HG03460 (cell line): ENCODE measurements around the gene PADI3.
"Not testable (repeated sequence)": the region's sequence is repeated elsewhere in the genome, so short reads cannot be mapped to it uniquely, and the experiment has no call there.

Experiments used
- ATAC-seq: cut with Tn5 transposase; IDR thresholded peaks from one replicate; pipeline ENCODE4 v1.9.1; 2021; ENCODE audit not compliant: unreplicated experiment

PADI3 gene

DNA sequence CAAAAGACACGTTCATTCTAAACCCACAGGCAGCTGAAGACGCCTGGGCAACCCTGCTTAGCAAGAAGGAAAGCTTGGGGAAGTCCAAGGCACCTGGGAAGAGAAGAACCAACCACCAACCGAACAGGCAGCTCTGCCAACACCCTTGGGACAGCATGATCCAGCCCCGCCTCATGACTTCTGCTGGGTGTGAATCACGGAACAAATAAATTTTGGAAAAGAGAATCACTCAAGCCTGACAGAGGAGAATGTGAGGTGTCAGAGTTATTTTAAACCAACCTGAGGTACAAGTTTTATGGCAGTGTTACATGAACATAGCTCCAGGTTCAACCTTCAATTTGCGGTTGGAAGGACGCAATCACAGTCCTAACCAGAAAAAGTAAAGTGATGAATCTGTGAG lies 49.1 kb downstream of the PADI3 start:
- no peak for ATAC-seq

DNA sequence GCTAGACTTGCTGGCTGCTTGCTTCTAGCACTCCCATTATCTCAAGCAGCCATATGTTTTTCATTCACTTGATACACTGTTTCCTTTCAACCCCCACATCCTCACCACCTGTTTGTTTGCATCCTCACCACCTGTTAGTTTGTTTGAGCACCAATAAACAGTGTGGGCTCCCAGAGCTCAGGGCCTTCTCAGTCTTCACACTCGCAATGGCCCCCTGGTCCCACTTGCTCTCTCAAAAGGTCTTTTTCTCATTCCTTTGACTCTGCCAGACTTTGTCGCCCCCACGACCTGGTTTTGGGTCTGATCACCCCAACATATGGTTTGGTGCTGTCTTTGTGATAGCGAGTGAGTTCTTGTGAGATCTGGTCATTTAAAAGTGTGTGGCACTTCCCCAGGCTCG lies 52.9 kb downstream of the PADI3 start:
- no peak for ATAC-seq

DNA sequence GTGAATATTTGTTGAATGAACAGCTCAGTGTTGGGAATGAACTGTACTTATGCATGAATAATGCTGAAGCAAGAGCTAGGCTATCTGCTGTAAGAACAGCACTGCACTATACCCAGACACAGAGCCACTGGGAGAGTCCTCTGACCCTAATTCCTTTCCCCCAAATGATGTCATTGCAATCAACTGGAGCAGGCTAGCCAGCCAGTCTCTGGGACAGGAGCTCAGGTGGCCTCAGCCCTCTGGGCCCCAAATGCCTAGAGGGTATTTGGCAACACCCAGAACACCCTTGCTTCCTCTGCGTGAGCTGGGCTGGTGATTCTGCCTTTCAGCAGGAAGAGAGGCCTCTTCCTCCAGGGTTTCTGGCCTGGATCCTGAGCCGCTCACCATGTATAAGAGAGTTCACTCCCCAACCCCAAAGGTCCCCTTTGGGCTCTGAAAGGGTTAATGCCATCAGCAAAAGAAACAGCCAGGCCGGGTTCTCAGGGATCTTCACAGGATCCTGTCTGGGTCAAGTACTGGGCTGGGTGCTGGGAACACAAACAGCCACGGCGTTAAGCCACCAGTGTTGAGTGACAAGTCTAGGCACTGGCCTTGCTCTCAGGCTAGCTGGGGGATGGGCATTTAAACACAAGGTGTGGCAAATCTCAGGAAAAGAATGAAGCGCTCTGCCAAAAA lies 55.4 kb downstream of the PADI3 start:
- ATAC-seq, result no peak

DNA sequence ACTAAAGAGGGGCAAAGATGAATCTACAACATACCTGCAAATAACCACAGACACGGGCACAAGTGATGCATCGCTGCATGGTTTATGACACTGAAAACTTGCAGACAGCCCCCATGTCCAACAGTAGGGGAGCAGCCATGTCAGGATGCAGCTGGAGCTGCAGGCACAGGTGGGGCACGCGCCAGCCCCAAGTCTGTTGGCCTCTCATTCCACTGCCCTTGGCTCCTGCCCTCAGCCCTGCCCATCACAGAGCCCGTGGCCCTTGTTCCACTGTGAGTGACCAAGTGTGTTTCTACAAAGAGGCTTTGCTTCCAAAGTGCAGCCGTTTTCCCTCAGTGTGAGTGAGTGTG lies 55.9 kb downstream of the PADI3 start:
- ATAC-seq, result no peak

DNA sequence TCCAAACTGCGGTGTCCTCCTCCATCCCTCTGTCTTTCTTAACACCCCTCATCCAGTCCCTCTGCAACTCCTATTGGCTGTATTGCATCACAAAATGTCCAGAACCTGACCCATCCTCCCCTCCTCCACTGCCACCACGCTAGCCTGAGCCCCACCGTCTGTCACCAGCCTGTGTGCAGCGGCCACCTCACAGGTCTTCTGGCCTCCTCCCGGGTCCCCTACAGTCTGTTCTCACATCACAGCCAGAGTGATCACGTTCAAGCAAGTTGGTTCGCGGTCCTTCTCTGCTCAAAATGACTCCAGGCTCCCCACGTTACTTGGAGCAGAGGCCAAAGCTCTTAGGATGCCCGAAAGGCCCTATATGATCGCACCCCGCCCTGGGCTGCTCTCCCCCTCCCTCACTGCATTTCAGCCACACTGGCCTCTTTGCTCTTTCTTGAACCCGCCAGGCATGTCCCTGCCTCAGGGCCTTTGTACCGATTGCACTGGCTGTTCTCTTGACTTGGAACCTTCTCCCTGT lies 56.7 kb downstream of the PADI3 start:
- no peak for ATAC-seq

DNA sequence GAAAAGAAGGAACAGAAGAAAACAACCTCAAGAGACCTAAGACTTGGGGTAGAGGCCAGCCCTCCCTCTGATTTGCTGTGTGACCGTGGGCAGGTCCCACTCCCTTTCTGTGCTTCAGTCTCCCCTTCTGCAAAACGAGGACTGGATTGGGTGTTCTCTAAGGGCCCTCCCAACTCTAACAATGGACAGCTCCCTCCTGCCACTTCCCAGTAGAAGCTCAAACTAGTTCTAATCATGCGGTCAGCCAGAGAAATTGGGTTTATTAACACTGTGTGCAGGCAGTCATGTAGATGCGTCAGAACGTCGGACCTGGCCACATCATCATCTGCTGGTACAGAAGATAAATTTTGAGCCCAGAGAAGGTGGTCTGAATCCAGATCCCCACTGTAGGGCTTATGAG lies 57.5 kb downstream of the PADI3 start:
- no peak for ATAC-seq

DNA sequence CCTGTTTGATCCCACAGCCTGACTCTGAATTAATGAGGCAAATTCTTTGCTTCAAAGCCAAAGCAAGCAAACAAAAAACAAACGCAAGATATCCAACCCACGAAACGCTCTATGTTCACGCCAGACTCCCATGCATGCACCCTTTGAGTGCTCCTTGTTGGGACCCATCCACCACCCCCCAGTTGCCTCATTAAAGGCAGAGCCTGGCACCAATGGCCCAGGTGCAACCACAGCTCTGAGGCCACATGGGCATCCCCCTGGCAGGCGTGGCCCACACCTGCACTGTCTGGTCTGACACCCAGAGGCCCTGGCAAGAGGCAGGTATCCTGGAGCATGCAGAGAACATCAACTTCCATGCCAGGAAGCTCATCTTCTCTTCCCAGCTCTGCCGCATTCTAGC lies 58.0 kb downstream of the PADI3 start:
- ATAC-seq, result no peak

DNA sequence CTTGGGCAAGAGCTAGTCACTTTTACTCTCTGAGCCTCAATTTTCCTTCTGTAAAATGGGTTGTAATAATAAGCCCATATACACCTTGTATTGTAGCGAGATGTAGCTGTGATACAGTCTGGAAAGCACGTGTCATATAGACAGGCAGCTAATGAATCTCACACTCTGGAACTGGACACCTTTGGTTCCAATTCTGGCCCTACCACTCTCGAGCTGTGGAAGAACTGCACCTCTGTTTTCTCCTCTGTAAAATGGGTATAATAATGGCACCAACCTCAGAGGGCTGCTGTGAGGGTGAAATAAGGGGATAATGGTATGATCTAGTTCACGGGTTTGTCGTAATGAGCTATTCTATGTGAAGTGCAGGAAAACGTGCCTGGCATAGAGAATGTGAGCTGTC lies 58.4 kb downstream of the PADI3 start:
- no peak for ATAC-seq

DNA sequence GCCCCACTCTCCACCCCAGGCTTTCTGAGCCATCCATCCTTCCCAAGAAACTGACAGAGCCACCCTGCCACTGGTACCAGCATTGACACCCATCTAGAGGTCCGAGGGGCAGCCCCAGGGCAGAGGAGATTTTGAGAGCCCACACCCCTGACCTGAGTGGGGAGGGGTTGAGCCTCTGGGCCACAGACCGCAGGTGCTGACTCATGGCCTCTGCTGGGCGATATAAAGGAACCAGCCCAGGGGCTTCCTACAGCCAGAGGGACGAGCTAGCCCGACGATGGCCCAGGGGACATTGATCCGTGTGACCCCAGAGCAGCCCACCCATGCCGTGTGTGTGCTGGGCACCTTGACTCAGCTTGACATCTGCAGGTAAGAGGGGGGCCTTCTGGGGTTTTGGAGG lies 59.0 kb downstream of the PADI3 start, which contains the start of gene PADI4:
Gene PADI4 (plus strand): TSS at position 252 of the 400 bp plus-strand sequence. CDS start 26 bp downstream, at position 278.
- no peak for ATAC-seq

DNA sequence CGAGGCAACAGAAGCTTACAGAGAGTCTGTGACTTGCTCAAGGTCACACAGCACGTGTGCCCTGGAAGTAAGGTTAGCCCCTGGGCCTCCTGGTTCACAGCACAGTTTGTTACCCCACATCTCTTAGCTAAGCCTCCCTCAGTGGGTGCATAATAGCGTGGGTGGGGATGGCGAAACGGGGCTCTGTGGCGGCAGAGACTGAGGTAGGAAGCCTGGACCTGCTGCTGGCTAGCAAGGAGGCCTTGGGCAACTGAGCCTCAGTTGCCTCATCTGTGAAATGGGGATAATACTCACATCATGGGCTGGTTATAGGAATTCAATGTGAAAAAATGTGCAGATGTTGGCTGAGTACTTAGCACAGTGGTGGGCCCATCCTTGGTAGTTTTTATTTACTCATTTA lies 59.7 kb downstream of the PADI3 start:
- ATAC-seq, result no peak

DNA sequence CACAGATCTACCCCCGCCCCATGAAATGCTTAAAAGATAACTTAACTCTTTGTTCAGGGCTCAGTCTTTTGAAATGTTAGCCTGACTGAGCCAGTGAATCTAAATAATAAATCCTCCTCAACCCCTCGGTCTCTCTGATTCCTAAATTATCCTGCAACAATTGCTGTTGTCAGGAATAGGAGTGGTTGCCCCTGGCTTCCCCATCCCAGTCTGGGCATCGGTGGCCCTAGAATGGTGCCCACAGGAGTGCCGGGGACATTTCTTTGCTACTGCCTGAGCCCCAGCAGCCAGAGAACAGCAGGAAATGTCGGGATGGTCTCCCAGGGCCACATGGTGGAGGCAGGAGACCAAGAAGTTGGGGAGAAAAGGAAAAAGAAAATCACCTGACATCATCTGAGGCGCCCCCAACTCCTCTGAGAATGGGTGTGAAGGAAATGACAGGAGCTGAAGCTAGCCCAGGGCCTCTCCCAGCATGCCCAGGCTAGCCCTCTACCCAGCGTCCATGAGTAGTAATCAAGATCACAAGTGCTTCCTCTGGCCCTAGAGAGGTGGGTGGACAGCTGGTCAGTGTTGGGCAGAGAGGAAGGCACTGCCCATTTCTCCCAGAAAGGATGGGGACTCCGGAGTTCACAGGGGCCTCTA lies 60.6 kb downstream of the PADI3 start:
- ATAC-seq, result no peak

DNA sequence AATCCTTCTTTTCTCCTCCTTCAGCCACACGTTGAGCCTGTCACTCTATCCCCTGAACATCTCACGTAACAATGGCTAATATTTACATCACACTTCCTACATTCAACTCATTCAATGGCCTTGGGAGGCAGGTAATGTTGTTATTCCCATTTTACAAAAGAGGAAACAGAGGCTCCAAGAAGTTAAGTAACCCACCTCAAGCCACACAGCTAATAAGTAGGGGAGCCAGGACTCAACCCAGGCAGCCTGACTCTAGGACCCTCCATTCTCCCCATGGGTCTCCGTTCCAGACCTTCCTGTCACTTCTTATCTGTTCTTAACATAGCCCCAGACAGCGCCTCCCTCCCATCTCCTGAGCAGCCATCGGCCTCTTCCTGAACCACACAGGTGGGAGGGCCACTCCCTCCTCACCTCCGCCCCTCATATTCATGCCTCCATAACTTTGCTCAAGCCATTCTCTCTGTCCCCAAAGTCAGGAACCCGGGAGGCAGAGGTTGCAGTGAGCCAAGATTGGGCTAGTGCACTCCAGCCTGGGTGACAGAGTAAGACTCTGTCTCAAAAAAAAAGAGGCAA lies 61.3 kb downstream of the PADI3 start:
- no peak for ATAC-seq

DNA sequence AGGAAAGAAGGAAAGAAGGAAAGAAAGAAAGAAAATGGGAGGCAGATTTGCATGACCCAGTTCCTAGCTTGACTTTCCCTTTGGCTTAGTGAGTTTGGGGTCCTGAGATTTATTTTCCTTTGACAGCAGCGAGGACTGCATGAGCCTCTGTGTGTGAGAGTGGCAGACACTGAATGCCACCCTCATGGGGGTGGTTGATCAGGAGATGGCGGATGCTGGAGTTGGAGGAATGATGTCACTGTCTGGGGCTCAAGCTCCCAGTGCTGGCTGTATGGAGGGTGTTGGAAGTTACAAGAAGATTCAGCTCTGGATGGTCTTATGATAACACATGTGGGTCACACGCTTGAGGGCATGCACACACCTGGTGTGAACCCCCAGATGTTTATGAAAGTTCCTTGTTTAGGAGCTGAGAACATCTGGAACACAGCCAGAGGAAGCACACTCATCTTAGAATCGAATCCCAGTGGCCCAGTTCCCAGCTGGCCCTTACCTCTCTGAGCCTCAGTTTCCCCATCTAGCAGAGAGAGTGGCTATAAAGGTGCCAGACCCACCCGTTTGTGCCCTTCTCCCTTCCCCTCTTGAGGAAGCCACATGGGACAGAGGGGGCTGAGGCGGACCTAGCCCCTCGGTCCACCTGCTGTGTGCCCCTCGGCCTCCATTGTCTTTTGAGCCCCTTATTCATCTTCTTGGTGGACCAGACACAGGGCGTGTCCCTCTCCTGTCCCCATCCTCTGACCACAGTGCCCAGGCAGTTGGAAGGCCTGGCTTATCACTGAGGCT lies 64.8 kb downstream of the PADI3 start:
- no peak for ATAC-seq

DNA sequence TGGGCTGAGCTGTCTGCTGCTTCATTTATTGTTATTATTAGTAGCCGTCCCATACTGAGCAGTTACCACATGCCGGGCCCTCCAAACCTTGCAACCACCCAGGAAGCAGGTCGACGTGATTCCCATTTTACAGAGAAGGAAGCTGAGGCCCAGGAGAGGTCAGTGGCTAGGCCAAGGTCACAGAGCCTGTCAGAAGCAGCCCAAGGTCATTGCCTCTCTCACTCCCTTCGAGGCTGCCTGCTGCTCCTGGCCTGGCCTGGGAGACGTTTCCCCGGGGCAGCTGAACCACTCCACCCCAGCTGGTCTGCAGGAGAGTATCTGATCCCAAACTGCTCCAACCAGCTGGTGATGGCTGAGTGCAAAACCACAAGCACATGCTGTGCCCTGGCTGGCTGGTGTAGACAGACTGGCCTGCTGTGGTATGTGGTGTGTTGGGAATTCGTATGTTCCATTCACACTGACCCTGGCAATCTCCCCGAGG lies 65.6 kb downstream of the PADI3 start:
- ATAC-seq, result no peak

DNA sequence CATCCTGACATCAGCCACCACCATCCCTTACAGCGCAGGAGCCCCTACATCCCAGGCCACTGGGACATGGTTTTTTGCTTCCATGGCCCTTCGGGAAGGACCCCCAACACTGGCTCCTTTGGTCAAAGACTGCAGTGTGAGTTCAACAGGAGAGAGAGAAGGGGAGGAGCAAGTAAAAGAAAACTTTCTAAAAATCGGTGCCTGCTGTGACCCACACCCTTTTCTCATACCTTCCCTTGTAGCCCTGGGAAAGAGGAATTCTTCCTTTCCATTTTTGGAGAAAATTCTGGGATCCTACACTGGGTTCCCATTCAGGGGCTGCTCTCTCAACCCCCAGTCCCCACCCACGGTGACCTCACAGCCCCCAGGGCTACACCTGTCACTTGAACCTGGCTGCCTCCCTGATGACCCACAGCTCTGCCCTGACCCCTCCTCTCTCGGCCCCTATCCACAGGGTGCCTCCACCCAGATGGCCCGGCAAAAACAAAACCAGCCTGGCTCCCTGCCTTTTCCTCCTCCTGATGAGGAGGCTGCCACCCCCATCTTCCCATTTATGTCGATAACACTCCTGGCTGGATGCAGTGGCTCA lies 66.7 kb downstream of the PADI3 start:
- ATAC-seq, result no peak

DNA sequence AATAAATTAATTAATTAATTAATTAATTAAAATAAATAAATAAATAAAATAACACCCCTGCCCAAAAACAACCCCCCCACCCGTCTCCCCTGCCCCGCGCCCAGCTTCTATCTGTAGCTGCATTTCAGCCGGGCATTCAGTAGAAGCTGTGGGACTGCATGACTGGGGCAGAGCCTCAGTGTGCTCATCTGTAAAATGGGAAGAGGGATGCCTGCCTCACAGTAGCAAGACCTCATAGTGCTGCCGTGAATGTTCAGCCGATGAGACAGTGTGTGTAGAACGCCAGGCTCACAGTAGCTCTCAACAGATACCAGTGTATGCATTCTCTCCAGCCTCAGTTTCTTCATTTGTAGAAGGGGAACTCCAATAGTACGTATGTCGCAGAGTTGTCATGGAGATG lies 67.8 kb downstream of the PADI3 start:
- no peak for ATAC-seq

DNA sequence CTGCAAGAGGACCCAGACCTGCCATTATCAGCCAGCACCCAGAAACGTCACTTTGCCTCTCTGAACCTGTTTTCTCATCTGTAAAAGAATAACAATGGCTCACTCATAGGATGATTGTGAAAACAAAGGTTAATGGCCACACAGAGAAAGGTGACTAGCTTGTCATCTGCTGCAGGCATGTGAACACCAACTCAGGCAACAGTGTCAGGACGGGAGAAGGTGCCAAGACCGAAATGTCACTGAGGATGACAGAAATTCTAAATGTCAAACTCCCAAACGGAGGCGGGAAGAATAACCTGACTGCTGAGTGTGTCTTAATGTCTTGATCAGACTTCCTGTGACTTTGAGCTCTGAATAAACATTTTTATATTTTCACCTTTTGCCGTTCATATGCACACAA lies 69.4 kb downstream of the PADI3 start:
- ATAC-seq, result no peak

DNA sequence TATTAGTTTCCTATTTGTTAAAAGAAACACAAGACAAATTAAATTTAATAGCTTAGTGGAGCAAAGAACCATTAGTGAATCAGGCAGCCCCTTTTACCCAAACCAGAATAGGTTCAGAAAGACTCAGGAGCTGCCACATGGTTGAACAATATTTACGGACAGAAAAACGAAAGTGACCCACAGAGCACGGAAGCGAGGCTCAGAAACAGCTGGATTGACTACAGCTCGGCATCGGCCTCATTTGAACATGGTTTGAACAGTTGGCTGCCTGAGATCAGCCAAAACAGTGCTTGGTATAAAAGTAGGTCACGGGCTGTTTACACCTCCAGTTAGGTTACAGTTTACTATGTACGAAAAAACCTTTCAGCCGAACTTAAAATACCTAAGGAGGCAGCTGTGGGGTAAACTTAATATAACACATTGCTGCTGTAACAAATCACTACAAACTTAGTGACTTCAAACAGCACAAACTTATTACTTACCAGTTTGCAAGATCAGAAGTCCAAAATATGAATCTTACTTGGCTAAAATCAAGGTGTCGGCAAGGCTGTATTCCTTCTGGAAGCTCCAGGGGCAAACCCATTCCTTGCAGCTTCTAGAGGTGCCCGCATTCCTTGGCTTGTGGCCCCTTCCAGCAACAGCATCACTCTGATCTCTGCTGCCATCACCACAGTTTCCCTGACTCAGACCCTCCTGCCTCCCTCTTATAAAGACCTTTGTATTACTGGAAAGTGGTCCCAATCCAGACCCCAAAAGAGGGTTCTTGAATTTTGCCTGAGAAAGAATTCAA lies 70.9 kb downstream of the PADI3 start:
- no peak for ATAC-seq

DNA sequence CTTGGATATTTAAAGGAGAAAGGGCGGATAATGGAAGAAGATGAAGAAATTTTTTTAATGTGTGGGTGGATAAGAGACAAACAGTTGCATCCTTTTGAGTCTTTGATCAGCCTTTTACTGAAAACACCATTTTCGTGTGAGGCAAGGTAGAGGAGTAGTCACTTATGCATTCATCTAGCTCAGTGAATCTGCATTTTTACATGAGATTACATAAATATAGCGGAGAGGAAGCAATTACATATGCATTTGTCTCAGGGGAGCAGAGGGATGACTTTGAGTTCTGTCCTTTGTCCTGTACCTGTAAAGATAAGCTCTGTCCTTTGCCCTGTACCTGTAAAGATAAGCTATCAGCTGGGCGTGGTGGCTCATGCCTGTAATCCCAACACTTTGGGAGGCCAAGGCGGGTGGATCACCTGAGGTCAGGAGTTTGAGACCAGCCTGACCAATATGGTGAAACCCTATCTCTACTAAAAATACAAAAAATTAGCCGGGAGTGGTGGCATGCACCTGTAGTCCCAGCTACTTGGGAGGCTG lies 73.0 kb downstream of the PADI3 start:
- ATAC-seq, result not testable (repeated sequence)

DNA sequence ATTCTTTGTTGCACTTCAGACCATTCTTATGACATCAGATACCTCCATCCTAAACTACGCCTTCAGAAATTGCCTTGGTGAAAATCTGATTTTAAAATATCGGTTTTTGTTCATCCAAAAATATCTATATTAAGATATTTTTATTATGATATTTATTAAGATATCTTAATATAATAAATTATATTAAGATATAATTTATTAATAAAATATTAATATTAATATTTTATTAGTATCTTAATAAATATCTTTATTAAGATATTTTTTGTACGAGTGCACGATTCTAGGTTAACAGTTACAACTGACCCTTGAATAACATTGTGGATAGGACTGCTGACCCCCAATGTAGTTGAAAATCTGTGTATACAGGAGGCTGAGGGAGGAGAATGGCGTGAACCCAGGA lies 80.0 kb downstream of the PADI3 start:
- no peak for ATAC-seq
